NCI-H2107 treated with DMSO at 0.1 percent for 48 hours (cell line): Measurements from ENCODE around the gene WDR31.
A peak's percentile ranks its signal among the peaks of the same experiment; 100 is the strongest.
"Not testable (repeated sequence)": the region's sequence is repeated elsewhere in the genome, so short reads cannot be mapped to it uniquely, and the experiment has no call there.

Experiments used
- DNase-seq: peaks from one replicate; lab custom pipeline; 2025; ENCODE audit not compliant: unreplicated experiment; lab: John Stamatoyannopoulos, UW

Gene WDR31

GRCh38 chr9:113298924-113299770, 40.9 kb downstream of the WDR31 start:
- DNase-seq: peak; percentile 97

- DNase-seq: no peak
Observed at GRCh38 chr9:113298311-113298710, 41.8 kb downstream of the WDR31 start.

- DNase-seq: no peak
Observed at GRCh38 chr9:113296796-113297558, 43.1 kb downstream of the WDR31 start.

- not testable (repeated sequence) for DNase-seq
Observed at GRCh38 chr9:113296247-113296646, 43.8 kb downstream of the WDR31 start.

GRCh38 chr9:113293285-113293878, 46.7 kb downstream of the WDR31 start:
- DNase-seq: no peak

- DNase-seq: no peak
Observed at GRCh38 chr9:113290052-113290607, 49.9 kb downstream of the WDR31 start.

- no peak for DNase-seq
Observed at GRCh38 chr9:113289091-113289490, 51.0 kb downstream of the WDR31 start.

- no peak for DNase-seq
Observed at GRCh38 chr9:113281356-113281755, 58.7 kb downstream of the WDR31 start.

- no peak for DNase-seq
Observed at GRCh38 chr9:113278840-113279239, 61.2 kb downstream of the WDR31 start.

GRCh38 chr9:113275157-113276131, 64.6 kb downstream of the WDR31 start, which contains the start of the genes CDC26 and PRPF4:
Gene CDC26 (minus strand): TSS chr9:113275572. CDS start chr9:113272507, 3,065 bp downstream.
Gene PRPF4 (plus strand): TSS chr9:113275658. CDS start chr9:113275744, 86 bp downstream.
- DNase-seq: peak; percentile 96

- DNase-seq: peak; percentile 37
Observed at GRCh38 chr9:113274474-113275156, 65.5 kb downstream of the WDR31 start.

GRCh38 chr9:113269871-113270270, 70.2 kb downstream of the WDR31 start:
- no peak for DNase-seq

GRCh38 chr9:113269355-113269754, 70.7 kb downstream of the WDR31 start:
- no peak for DNase-seq

GRCh38 chr9:113267911-113268566, 72.0 kb downstream of the WDR31 start:
- no peak for DNase-seq

- no peak for DNase-seq
Observed at GRCh38 chr9:113266174-113266573, 73.9 kb downstream of the WDR31 start.
